HCT116 (cell line): ENCODE measurements around the gene TGFBR3L.

Source experiments
- CEBPB ChIP-seq: IDR thresholded peaks from 2 replicates; pipeline ENCODE4 v1.6.1; 2012; ENCODE audit warnings: low read depth
- TF ChIP-seq, protein P1 (sequence below): IDR thresholded peaks from 2 replicates; pipeline ENCODE4 v1.6.1; 2011; ENCODE audit warnings: mild to moderate bottlenecking, low read length, moderate library complexity; ENCODE audit not compliant: insufficient replicate concordance; ENCODE audit errors: extremely low read depth
- TF ChIP-seq, protein P2 (sequence below), 3 experiments: fragments of 200-600 bp in 1 of 3; sonication (generic) in 1 of 3; IDR thresholded peaks in 2 of 3; conservative IDR thresholded peaks in 1 of 3; 2 replicates each; pipeline ENCODE4 v1.5.1; 2012 to 2017; ENCODE audit warnings: low read depth in 2 of 3, low read length in 2 of 3, antibody characterized with exemption in 1 of 3, borderline replicate concordance in 1 of 3, control low read depth in 1 of 3, mild to moderate bottlenecking in 1 of 3, mixed read lengths in 1 of 3, mixed run types in 1 of 3, moderate library complexity in 1 of 3; ENCODE audit not compliant: insufficient read depth in 1 of 3

DNA sequence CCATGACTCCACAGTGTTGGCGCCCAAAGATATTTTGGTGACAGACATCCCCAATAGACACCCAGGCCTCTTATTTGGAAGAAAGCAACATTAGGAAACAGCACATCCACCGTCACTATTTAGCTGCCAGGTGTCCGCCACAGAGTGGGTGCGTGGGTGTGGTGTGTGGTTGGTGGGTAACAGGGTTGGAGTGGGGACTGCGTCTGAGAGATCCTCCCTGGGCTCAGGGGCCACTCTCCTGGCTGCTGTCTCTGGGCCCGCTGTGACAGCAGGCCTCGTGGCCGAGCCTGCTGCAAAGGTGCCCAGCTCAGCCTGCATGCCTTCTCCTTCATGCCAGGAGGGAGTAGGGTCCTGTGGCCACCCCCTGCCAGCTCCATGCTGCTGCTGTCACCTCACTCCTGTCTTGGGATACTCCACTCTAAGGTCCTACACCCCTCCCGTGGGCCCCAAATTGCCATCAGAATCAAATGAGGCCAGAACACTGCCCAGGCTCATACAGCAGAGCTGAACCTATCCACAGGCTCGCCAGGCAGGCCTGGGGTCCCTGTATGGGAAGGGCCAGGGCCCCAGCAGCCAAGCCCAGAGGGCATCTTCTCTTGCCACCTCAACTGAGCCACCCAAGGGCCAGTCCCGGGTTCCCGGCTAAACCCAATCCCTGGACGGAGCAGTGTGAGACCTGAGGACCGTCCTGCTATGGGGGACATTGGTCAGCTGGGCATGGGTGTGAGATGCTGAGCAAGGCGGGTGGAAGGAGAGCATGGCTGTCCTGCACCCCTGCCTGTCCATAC, 53.6 kb downstream of the TGFBR3L start:
- TF ChIP-seq, protein P1, sequence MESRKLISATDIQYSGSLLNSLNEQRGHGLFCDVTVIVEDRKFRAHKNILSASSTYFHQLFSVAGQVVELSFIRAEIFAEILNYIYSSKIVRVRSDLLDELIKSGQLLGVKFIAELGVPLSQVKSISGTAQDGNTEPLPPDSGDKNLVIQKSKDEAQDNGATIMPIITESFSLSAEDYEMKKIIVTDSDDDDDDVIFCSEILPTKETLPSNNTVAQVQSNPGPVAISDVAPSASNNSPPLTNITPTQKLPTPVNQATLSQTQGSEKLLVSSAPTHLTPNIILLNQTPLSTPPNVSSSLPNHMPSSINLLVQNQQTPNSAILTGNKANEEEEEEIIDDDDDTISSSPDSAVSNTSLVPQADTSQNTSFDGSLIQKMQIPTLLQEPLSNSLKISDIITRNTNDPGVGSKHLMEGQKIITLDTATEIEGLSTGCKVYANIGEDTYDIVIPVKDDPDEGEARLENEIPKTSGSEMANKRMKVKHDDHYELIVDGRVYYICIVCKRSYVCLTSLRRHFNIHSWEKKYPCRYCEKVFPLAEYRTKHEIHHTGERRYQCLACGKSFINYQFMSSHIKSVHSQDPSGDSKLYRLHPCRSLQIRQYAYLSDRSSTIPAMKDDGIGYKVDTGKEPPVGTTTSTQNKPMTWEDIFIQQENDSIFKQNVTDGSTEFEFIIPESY: no peak
- TF ChIP-seq CEBPB: no peak
- TF ChIP-seq, protein P2, sequence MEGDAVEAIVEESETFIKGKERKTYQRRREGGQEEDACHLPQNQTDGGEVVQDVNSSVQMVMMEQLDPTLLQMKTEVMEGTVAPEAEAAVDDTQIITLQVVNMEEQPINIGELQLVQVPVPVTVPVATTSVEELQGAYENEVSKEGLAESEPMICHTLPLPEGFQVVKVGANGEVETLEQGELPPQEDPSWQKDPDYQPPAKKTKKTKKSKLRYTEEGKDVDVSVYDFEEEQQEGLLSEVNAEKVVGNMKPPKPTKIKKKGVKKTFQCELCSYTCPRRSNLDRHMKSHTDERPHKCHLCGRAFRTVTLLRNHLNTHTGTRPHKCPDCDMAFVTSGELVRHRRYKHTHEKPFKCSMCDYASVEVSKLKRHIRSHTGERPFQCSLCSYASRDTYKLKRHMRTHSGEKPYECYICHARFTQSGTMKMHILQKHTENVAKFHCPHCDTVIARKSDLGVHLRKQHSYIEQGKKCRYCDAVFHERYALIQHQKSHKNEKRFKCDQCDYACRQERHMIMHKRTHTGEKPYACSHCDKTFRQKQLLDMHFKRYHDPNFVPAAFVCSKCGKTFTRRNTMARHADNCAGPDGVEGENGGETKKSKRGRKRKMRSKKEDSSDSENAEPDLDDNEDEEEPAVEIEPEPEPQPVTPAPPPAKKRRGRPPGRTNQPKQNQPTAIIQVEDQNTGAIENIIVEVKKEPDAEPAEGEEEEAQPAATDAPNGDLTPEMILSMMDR (IDR thresholded peaks at IDR 0.05 in 2 of 3, conservative IDR thresholded peaks at IDR 0.05 in 1 of 3; ENCODE audit: borderline replicate concordance in 1 of 3, insufficient read depth in 1 of 3, low read depth in 2 of 3, low read length in 2 of 3): no peak
